Measurements from ENCODE around the gene SPATA20.

Gene SPATA20

DNA sequence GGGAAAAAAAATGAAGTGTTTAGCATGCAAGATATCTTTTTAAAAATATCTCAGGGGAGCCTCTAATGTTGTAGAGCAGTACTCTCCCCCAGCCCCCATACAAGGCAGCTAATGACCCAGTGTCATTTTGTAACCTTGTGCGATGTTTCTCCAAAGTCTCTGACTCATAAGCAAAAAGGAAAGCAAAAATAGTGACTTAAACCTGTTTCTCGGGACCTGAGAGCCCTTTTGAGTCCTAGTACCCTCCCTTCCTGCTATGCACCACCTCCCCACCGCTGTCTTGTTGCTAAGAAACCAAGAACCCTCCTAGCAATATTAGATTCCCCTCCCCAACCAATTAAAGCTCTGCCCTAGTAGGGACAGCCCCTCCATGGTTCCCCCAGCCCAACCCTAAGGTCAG, 35.9 kb upstream of the SPATA20 start:
- Histone ChIP-seq H3K36me3 (ENCODE audit: control insufficient read depth, insufficient read depth, low read length, severe bottlenecking) (no peaks in the 10 kb centered on the region), H3K4me3 (ENCODE audit: low read length) (peak overlapping the region; percentile 12), H3K9ac (ENCODE audit: low read length) (peak overlapping the region; percentile 34), H3K27me3 (replicated peaks; ENCODE audit: control insufficient read depth, insufficient read depth, low read length) (no peaks in the 10 kb centered on the region), H3K9me3 (ENCODE audit: control insufficient read depth, low read length) (no peaks in the 10 kb centered on the region), H3K4me1 (ENCODE audit: control insufficient read depth, insufficient read depth, low read length) (peaks cover 50% of the 10 kb centered on the region)
- DNase-seq (ENCODE audit: low read depth): peak; percentile 34

- H3K9me3 ChIP-seq (ENCODE audit: control insufficient read depth, low read length): no peaks in the 10 kb centered on the region
- DNase-seq (ENCODE audit: low read depth): peak; percentile 31
- peaks cover 45% of the 10 kb centered on the region for H3K4me1 ChIP-seq (ENCODE audit: control insufficient read depth, insufficient read depth, low read length)
- no peak overlapping the region for H3K9ac ChIP-seq (ENCODE audit: low read length)
- no peaks in the 10 kb centered on the region for H3K36me3 ChIP-seq (ENCODE audit: control insufficient read depth, insufficient read depth, low read length, severe bottlenecking)
- no peak overlapping the region for H3K4me3 ChIP-seq (ENCODE audit: low read length)
- H3K27me3 ChIP-seq (replicated peaks; ENCODE audit: control insufficient read depth, insufficient read depth, low read length): no peaks in the 10 kb centered on the region
Observed at GRCh38 chr17:50513495-50513894, 33.5 kb upstream of the SPATA20 start.

- Histone ChIP-seq H3K9me3 (ENCODE audit: control insufficient read depth, low read length) (no peaks in the 10 kb centered on the region), H3K36me3 (ENCODE audit: control insufficient read depth, insufficient read depth, low read length, severe bottlenecking) (no peaks in the 10 kb centered on the region), H3K4me3 (ENCODE audit: low read length) (no peak overlapping the region), H3K9ac (ENCODE audit: low read length) (peak overlapping the region; percentile 26), H3K27me3 (replicated peaks; ENCODE audit: control insufficient read depth, insufficient read depth, low read length) (no peaks in the 10 kb centered on the region), H3K4me1 (ENCODE audit: control insufficient read depth, insufficient read depth, low read length) (peaks cover 38% of the 10 kb centered on the region)
- DNase-seq (ENCODE audit: low read depth): no peak
Observed at GRCh38 chr17:50514388-50514787, 32.6 kb upstream of the SPATA20 start.

GRCh38 chr17:50514936-50515702, 31.9 kb upstream of the SPATA20 start:
- peak; percentile 78 for DNase-seq (ENCODE audit: low read depth)
- H3K4me1 ChIP-seq (ENCODE audit: control insufficient read depth, insufficient read depth, low read length): peaks cover 38% of the 10 kb centered on the region
- H3K27me3 ChIP-seq (replicated peaks; ENCODE audit: control insufficient read depth, insufficient read depth, low read length): no peaks in the 10 kb centered on the region
- no peak overlapping the region for H3K4me3 ChIP-seq (ENCODE audit: low read length)
- H3K9me3 ChIP-seq (ENCODE audit: control insufficient read depth, low read length): no peaks in the 10 kb centered on the region
- no peaks in the 10 kb centered on the region for H3K36me3 ChIP-seq (ENCODE audit: control insufficient read depth, insufficient read depth, low read length, severe bottlenecking)
- H3K9ac ChIP-seq (ENCODE audit: low read length): peak overlapping the region; percentile 50

- H3K27me3 ChIP-seq (replicated peaks; ENCODE audit: control insufficient read depth, insufficient read depth, low read length): no peaks in the 10 kb centered on the region
- H3K9me3 ChIP-seq (ENCODE audit: control insufficient read depth, low read length): no peaks in the 10 kb centered on the region
- no peak for DNase-seq (ENCODE audit: low read depth)
- H3K9ac ChIP-seq (ENCODE audit: low read length): no peak overlapping the region
- H3K4me3 ChIP-seq (ENCODE audit: low read length): no peak overlapping the region
- peaks cover 28% of the 10 kb centered on the region for H3K4me1 ChIP-seq (ENCODE audit: control insufficient read depth, insufficient read depth, low read length)
- no peaks in the 10 kb centered on the region for H3K36me3 ChIP-seq (ENCODE audit: control insufficient read depth, insufficient read depth, low read length, severe bottlenecking)
Observed at GRCh38 chr17:50517011-50517410, 30.0 kb upstream of the SPATA20 start.

DNA sequence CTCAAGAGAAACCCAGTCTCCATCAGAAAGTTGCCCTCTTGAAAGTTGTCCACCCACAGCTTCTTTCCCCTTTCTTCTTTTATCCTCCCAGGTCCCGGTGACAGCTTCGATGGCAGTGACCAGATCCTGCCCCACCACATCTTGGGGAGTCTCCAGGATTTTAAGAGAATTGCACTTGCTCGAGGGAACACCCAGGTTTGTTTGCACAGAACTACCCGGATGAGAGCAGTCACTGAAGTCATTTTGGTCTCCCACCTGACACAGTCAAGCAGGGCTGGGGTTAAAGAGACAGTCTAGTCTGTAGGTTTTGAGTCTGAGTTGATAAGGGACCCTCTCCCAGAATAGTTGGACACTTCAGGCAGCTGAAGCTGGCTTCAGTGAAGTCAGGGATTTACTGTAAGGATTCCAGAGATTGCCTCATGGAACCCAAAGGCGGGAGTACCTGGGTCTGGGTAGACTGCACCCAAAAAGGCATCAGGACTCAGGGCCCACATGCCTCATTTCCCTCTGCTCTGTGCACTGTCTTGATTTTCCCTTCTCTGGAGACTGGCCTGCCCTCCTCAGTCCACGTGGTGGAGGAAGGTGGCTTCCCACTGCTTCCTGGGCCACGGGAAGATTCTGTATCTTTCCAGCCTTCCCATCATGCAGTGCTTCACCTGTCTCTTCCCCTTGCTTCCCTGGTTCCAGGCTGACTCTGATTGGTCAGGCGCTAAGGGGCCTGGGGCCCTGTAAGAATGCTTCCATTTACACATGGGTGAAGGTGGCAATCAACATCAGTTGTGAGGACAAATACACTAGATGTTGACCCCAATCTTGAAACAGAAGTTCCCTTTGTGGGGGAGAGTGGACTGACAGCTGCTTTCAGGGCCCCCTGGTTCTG, 29.2 kb upstream of the SPATA20 start:
- H3K4me3 ChIP-seq (ENCODE audit: low read length): no peak overlapping the region
- H3K9me3 ChIP-seq (ENCODE audit: control insufficient read depth, low read length): no peaks in the 10 kb centered on the region
- H3K9ac ChIP-seq (ENCODE audit: low read length): no peak overlapping the region
- H3K4me1 ChIP-seq (ENCODE audit: control insufficient read depth, insufficient read depth, low read length): peaks cover 28% of the 10 kb centered on the region
- no peaks in the 10 kb centered on the region for H3K27me3 ChIP-seq (replicated peaks; ENCODE audit: control insufficient read depth, insufficient read depth, low read length)
- H3K36me3 ChIP-seq (ENCODE audit: control insufficient read depth, insufficient read depth, low read length, severe bottlenecking): no peaks in the 10 kb centered on the region
- DNase-seq (ENCODE audit: low read depth): no peak

DNA sequence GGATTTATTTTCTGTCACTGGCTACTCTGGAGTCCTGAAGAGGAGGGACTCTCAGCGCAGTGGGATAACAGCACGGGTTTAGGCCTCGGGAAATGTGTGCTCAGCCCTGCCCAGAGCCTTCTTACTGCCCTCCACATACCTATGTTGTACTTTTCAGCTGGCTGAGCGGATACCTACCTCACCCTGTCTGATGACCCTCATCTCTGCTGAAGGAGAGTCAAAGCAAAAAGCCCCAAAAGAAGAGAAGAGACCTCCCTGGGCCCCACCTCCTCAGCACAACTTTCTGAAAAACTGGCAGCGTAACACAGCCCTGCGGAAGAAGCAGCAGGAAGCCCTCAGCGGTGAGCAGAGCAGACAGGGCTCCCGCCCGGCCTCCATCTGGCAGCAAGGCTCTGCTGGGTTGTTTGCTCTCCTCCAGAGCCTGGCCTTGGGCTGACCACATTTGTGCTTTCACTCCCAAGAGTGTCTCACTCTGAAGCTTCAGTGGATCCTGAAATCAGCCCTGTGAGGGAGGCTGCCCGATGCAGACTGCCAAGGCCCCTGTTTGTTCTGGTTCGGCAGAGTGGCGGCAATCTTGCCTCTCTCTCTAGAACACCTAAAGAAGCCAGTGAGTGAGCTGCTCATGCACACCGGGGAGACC, 28.5 kb upstream of the SPATA20 start:
- DNase-seq (ENCODE audit: low read depth): no peak
- no peaks in the 10 kb centered on the region for H3K9me3 ChIP-seq (ENCODE audit: control insufficient read depth, low read length)
- H3K27me3 ChIP-seq (replicated peaks; ENCODE audit: control insufficient read depth, insufficient read depth, low read length): no peaks in the 10 kb centered on the region
- no peaks in the 10 kb centered on the region for H3K36me3 ChIP-seq (ENCODE audit: control insufficient read depth, insufficient read depth, low read length, severe bottlenecking)
- H3K4me3 ChIP-seq (ENCODE audit: low read length): no peak overlapping the region
- H3K4me1 ChIP-seq (ENCODE audit: control insufficient read depth, insufficient read depth, low read length): peaks cover 26% of the 10 kb centered on the region
- no peak overlapping the region for H3K9ac ChIP-seq (ENCODE audit: low read length)

GRCh38 chr17:50519141-50519834, 27.7 kb upstream of the SPATA20 start:
- DNase-seq (ENCODE audit: low read depth): no peak
- Histone ChIP-seq H3K9ac (ENCODE audit: low read length) (no peak overlapping the region), H3K36me3 (ENCODE audit: control insufficient read depth, insufficient read depth, low read length, severe bottlenecking) (no peaks in the 10 kb centered on the region), H3K4me3 (ENCODE audit: low read length) (no peak overlapping the region), H3K27me3 (replicated peaks; ENCODE audit: control insufficient read depth, insufficient read depth, low read length) (no peaks in the 10 kb centered on the region), H3K9me3 (ENCODE audit: control insufficient read depth, low read length) (no peaks in the 10 kb centered on the region), H3K4me1 (ENCODE audit: control insufficient read depth, insufficient read depth, low read length) (peaks cover 18% of the 10 kb centered on the region)

- Histone ChIP-seq H3K9ac (ENCODE audit: low read length) (no peak overlapping the region), H3K27me3 (replicated peaks; ENCODE audit: control insufficient read depth, insufficient read depth, low read length) (peaks cover 3% of the 10 kb centered on the region), H3K4me1 (ENCODE audit: control insufficient read depth, insufficient read depth, low read length) (peaks cover 6% of the 10 kb centered on the region), H3K9me3 (ENCODE audit: control insufficient read depth, low read length) (no peaks in the 10 kb centered on the region), H3K4me3 (ENCODE audit: low read length) (no peak overlapping the region), H3K36me3 (ENCODE audit: control insufficient read depth, insufficient read depth, low read length, severe bottlenecking) (no peaks in the 10 kb centered on the region)
- DNase-seq (ENCODE audit: low read depth): no peak
Observed at GRCh38 chr17:50520483-50520882, 26.5 kb upstream of the SPATA20 start.

DNA sequence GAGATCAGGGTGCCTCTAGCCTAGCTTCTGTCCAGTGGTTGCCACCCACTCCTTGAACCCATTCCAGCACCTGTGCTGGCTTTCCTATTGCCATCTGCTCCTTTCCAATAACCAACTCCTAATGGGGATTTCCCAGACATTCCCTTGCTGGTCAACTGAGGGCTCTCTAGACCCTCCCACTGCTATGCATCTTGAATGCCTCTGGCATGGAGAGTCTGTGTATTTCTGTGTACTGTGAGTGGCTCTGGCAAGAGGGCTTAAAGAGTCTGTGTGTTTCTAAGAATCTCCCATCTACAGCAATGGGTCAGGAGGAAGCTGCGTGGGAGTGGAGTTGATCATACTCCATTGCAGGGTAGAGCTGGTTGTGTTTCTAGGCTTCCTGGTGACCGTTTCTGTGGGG, 25.5 kb upstream of the SPATA20 start:
- peaks cover 3% of the 10 kb centered on the region for H3K27me3 ChIP-seq (replicated peaks; ENCODE audit: control insufficient read depth, insufficient read depth, low read length)
- no peaks in the 10 kb centered on the region for H3K4me1 ChIP-seq (ENCODE audit: control insufficient read depth, insufficient read depth, low read length)
- H3K9me3 ChIP-seq (ENCODE audit: control insufficient read depth, low read length): no peaks in the 10 kb centered on the region
- H3K4me3 ChIP-seq (ENCODE audit: low read length): no peak overlapping the region
- H3K9ac ChIP-seq (ENCODE audit: low read length): no peak overlapping the region
- no peak for DNase-seq (ENCODE audit: low read depth)
- no peaks in the 10 kb centered on the region for H3K36me3 ChIP-seq (ENCODE audit: control insufficient read depth, insufficient read depth, low read length, severe bottlenecking)

- H3K27me3 ChIP-seq (replicated peaks; ENCODE audit: control insufficient read depth, insufficient read depth, low read length): peaks cover 7% of the 10 kb centered on the region
Observed at GRCh38 chr17:50522766-50523165, 24.2 kb upstream of the SPATA20 start.

More at GRCh38 chr17:50522766-50523165, 24.2 kb upstream of the SPATA20 start:
- H3K4me1 ChIP-seq (ENCODE audit: control insufficient read depth, insufficient read depth, low read length): no peaks in the 10 kb centered on the region
- H3K4me3 ChIP-seq (ENCODE audit: low read length): no peak overlapping the region
- H3K9ac ChIP-seq (ENCODE audit: low read length): no peak overlapping the region
- no peaks in the 10 kb centered on the region for H3K9me3 ChIP-seq (ENCODE audit: control insufficient read depth, low read length)
- H3K36me3 ChIP-seq (ENCODE audit: control insufficient read depth, insufficient read depth, low read length, severe bottlenecking): no peaks in the 10 kb centered on the region
- DNase-seq (ENCODE audit: low read depth): no peak
